Adipose tissue (tissue), 3 donors: Measurements from ENCODE around the gene FBXO42. TPM values are rescaled to one million over a fixed set of nuclear protein-coding genes. Genes with fewer than 3 reads are reported as not detected.

Experiments used
- H3K27ac ChIP-seq: one replicate; pipeline ENCODE4 v1.5.1; 2013; ENCODE audit warnings: low read depth, low read length
- WGBS, 3 donors: extraction: QIAGEN DNeasy Blood & Tissue Kit; methylation state at CpG; one replicate each; pipeline ENCODE4 v1.1.7; 2013; 5-methylcytosine and 5-hydroxymethylcytosine counted together
- polyA plus RNA-seq, 3 donors: library from polyadenylated mRNA; stranded (reverse); fragments of 200-250 nt; gene quantifications; one replicate each; pipeline ENCODE4 v1.2.3, GENCODE V29; 2013
- donor health status: healthy with polysubstance abuse.
- donor health status: Bipolar disorder and iron deficiency.
- donor health status: healthy.

FBXO42 gene
- polyA plus RNA-seq, 3 donors, result 7.4 to 12.4 (median 10.1) TPM

- no peak overlapping the region for H3K27ac ChIP-seq
- WGBS, 3 donors, result 83 to 89% (median 85%) methylated on average over 12 of the region's 12 CpGs
Observed at GRCh38 chr1:16204634-16205333, 147.5 kb downstream of the FBXO42 start.

GRCh38 chr1:16204216-16204615, 148.1 kb downstream of the FBXO42 start:
- H3K27ac ChIP-seq, result no peak overlapping the region
- 90 to 96% (median 94%) methylated on average over 2 of the region's 2 CpGs for WGBS, 3 donors

- H3K27ac ChIP-seq, result no peak overlapping the region
- WGBS, 3 donors, result 54 to 70% (median 56%) methylated on average over 3 of the region's 3 CpGs
Observed at GRCh38 chr1:16203550-16203949, 148.7 kb downstream of the FBXO42 start.

GRCh38 chr1:16202281-16203210, 149.7 kb downstream of the FBXO42 start:
- 80 to 92% (median 88%) methylated on average over 24 of the region's 24 CpGs for WGBS, 3 donors
- no peak overlapping the region for H3K27ac ChIP-seq

GRCh38 chr1:16199700-16200099, 152.6 kb downstream of the FBXO42 start:
- WGBS, 3 donors, result 86 to 94% (median 94%) methylated on average over 4 of the region's 4 CpGs
- H3K27ac ChIP-seq, result no peak overlapping the region

GRCh38 chr1:16199157-16199501, 153.2 kb downstream of the FBXO42 start:
- 11 to 100% (median 38%) methylated on average over 1 of the region's 1 CpG for WGBS, 3 donors
- H3K27ac ChIP-seq, result no peak overlapping the region

- 90 to 94% (median 90%) methylated on average over 8 of the region's 8 CpGs for WGBS, 3 donors
- no peak overlapping the region for H3K27ac ChIP-seq
Observed at GRCh38 chr1:16198444-16199156, 153.7 kb downstream of the FBXO42 start.

- H3K27ac ChIP-seq, result no peak overlapping the region
- WGBS, 3 donors, result 65 to 98% (median 65%) methylated on average over 3 of the region's 3 CpGs
Observed at GRCh38 chr1:16196874-16197273, 155.4 kb downstream of the FBXO42 start.

Other genes starting within 250 kb of the FBXO42 start
- 10 to 100 TPM in 1 of 3 donors, 1 to 10 TPM in 2; 4.1 to 20.0 (median 9.4) TPM for gene EPHA2, start 196.4 kb downstream of the FBXO42 start, polyA plus RNA-seq
- 1 to 10 TPM; 5.5 to 8.4 (median 6.8) TPM for gene ARHGEF19, start 139.8 kb downstream of the FBXO42 start, polyA plus RNA-seq
- 1 to 10 TPM; 1.8 to 3.3 (median 3.2) TPM for gene CPLANE2, start 115.3 kb downstream of the FBXO42 start, polyA plus RNA-seq
- gene SZRD1, start 14.8 kb upstream of the FBXO42 start, polyA plus RNA-seq, result 10 to 100 TPM; 30.1 to 93.6 (median 84.9) TPM
- gene SPATA21, start 84.9 kb upstream of the FBXO42 start, polyA plus RNA-seq, result under 1 TPM; 0.11 to 0.36 (median 0.13) TPM
- 10 to 100 TPM; 17.6 to 56.8 (median 36.4) TPM for gene NECAP2, start 88.2 kb upstream of the FBXO42 start, polyA plus RNA-seq
- gene RNU1-1, start 161.8 kb upstream of the FBXO42 start, polyA plus RNA-seq, result not detected